ENCODE results near the gene DLL4.

DNA sequence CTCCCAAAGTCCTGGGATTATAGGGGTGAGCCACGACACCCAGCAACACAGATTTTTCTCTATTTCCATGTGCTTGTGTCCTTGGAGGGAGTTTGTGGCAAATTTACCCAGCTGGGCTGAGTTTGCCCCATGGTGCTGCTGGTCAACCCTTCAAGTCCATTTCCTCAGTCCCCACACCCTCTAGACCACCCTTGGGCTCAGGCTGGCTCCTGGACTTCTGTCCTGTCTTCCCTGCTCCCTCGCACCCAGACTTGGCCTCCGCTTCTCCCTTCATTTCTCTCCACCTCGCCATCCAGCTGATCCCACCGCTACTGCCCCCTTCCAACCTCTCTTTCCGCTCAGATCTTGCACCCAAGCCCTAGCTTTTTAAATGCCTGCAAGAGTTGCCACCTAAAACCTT lies 47.8 kb upstream of the DLL4 start:
- TF ChIP-seq, protein P1, sequence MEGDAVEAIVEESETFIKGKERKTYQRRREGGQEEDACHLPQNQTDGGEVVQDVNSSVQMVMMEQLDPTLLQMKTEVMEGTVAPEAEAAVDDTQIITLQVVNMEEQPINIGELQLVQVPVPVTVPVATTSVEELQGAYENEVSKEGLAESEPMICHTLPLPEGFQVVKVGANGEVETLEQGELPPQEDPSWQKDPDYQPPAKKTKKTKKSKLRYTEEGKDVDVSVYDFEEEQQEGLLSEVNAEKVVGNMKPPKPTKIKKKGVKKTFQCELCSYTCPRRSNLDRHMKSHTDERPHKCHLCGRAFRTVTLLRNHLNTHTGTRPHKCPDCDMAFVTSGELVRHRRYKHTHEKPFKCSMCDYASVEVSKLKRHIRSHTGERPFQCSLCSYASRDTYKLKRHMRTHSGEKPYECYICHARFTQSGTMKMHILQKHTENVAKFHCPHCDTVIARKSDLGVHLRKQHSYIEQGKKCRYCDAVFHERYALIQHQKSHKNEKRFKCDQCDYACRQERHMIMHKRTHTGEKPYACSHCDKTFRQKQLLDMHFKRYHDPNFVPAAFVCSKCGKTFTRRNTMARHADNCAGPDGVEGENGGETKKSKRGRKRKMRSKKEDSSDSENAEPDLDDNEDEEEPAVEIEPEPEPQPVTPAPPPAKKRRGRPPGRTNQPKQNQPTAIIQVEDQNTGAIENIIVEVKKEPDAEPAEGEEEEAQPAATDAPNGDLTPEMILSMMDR (IDR thresholded peaks at IDR 0.05) = no peak
- no peak for TF ChIP-seq POLR2A (IDR thresholded peaks at IDR 0.05)

Measured in Peyer's patch (tissue), 4 donors.